HG02571 (cell line): ENCODE measurements around the gene AFAP1L1.
A peak's percentile ranks its signal among the peaks of the same experiment; 100 is the strongest.

Source experiments
- ATAC-seq: cut with Tn5 transposase; IDR thresholded peaks from one replicate; pipeline ENCODE4 v1.9.1; 2021; ENCODE audit warnings: mild to moderate bottlenecking, moderate library complexity; ENCODE audit not compliant: unreplicated experiment

Gene AFAP1L1

DNA sequence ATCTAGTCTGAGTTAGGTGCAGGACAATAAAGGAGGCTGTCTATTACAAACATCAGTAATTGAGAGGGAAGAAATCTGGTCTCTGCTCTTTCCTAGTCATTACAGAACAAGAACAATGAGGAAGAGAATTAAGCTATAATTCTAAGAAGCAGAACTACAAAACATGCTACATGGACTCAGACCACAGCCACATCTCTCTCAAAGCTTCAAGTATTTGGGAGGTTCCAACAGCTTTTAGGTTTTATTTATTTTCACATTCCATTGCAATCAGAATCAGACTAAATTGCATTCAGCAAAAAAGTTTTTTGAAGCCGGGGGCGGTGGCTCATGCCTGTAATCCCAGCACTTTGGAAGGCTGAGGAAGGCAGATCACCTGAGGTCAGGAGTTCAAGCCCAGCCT, 72.5 kb downstream of the AFAP1L1 start:
- no peak for ATAC-seq

- ATAC-seq = peak; percentile 97
These were observed 73.7 kb downstream of the AFAP1L1 start, which contains the start of gene GRPEL2 for GRCh38 chr5:149345147-149345891. GRPEL2 (plus strand) TSS chr5:149345499; CDS start chr5:149345540, 41 bp downstream.

GRCh38 chr5:149345892-149346222, 74.2 kb downstream of the AFAP1L1 start:
- ATAC-seq = peak; percentile 4

- no peak for ATAC-seq
These were observed 76.9 kb downstream of the AFAP1L1 start for GRCh38 chr5:149348518-149348917.

DNA sequence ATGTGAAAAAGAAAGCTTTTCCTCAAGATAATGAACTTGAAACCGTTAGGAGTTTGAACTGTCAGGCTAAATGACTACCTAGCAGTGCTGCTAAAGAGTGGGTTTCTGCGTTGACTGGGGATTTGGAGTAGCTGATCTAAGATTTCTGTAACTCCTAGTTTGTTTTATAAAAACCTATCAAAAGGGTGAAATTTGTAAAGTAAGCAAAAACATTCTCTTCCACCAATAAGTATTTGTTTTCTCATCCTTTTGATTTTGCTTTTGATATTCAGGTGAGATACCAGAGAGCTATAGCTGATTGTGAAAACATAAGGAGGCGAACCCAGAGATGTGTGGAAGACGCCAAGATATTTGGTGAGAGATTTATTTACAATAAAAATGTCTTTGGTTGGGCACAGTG, 77.7 kb downstream of the AFAP1L1 start:
- ATAC-seq = no peak

DNA sequence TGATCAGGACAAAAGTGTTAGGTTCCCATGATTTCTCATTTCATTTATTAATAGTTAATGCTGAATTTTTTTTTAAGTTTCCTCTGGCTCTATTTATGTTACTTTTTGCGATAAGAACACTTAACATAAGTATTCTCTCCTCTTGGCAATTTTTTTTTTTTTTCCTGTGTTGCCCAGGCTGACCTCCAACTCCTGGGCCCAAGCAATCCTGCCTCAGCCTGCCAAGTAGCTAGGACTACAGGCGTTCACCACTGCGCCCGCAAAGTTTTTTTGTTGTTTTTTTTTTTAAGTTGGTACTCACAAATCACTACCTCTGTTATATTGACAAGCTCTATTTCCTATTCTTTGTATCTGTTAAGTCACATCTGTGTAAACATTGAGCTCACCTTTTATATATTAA, 80.5 kb downstream of the AFAP1L1 start:
- ATAC-seq = no peak

DNA sequence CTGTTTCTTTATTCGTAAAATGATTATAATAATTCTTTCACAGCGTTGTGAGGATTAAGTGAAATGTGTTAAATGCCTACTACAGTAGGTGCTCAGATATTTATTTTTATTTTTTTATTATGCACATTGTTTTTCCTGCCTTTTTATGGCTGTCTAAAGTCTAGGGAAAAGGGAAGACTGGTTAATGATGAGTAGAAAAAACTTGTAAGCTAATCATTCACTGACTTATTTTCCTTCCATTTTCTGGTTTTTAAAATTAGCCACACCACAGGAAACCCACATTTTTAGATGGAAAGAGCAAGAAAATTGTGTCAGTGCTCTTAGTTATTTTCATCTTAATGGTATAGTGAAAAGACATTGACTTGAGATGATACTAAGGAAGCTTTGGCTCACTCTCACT, 82.3 kb downstream of the AFAP1L1 start:
- ATAC-seq = no peak

- no peak for ATAC-seq
These were observed 84.0 kb downstream of the AFAP1L1 start for GRCh38 chr5:149355688-149356087.

DNA sequence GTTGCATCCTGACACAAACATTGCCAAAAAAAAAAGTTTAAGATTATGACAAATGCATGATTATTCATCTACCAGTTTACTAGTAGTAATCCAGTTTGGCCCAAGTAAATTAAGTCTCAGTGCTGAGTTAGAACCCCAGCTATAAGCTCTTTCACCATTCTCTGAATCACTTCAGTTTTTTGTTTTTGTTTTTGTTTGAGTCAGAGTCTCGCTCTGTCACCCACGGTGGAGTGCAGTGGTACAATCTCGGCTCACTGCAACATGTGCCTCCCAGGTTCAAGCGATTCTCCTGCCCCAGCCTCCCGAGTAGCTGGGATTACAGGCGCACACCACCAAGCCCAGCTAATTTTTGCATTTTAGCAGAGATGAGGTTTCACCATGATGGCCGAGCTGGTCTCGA, 84.7 kb downstream of the AFAP1L1 start:
- no peak for ATAC-seq

GRCh38 chr5:149357370-149358293, 86.0 kb downstream of the AFAP1L1 start, which contains the start of gene PCYOX1L:
PCYOX1L (plus strand) TSS chr5:149358046; CDS start chr5:149358069, 23 bp downstream.
- peak; percentile 99 for ATAC-seq

DNA sequence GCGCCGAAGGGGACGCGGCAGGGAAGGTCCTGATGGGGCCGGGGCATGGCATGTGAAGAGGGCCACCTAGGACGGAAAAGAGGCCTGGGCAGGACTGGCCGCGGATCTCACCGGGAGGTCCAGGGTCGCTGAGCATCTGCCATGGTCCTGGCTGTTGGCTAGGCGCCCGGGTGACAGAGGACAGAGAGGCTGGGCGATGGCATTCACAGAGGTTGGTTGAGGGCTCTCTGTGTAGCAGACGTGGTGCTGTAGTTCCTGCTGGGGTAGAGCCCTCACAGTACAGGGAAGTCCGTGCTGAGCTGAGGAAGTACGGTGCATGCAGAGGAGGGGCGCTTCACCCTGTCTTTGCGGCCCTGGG, 86.6 kb downstream of the AFAP1L1 start:
- ATAC-seq = peak; percentile 8

DNA sequence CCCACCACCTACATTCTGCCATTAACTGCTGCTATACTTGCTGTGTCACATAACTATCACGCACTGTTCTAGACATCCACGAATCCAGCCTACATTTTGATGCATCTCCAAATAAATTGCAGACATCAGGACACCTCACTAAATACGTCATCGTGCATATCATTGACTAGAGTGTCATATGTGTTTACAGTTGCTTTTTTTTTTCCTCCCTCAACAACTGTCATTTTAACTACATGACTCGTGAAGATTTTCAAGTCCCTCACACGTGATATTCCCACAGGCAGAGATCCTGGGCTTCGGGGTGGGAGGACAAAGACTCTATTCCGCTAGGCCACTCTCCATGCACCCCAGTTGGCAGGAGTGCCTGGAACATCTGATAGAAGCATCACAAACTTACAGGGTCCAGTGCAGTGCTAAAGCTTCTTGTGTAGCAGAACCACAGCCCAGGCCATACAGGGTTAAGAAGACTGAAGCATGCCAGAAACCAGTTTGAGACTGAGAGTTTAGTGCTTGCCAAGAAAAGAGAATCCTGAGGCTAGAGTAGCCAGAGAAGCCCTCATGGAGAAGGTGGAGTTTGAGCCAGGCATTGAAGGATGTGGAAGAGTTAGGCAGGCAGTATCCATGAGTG, 87.3 kb downstream of the AFAP1L1 start:
- no peak for ATAC-seq

DNA sequence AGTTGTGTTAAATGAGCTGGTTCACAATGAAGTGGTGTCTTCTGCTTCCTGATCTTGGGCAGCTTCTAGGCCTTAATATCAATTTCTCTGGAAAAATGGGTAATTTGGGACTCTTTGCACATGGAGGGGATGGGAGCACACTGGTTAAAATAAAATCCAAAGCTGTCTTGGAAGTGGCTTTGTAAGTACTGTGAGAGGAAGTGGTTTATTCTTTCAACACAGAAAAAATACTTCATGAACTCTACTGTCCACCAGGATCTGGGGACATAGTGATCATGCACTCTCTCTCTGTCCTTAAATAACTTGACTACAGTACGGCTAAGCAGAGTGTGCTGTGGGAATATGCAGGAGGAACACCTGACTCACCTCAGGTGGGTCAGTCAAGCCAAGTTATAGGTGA, 88.6 kb downstream of the AFAP1L1 start:
- no peak for ATAC-seq

DNA sequence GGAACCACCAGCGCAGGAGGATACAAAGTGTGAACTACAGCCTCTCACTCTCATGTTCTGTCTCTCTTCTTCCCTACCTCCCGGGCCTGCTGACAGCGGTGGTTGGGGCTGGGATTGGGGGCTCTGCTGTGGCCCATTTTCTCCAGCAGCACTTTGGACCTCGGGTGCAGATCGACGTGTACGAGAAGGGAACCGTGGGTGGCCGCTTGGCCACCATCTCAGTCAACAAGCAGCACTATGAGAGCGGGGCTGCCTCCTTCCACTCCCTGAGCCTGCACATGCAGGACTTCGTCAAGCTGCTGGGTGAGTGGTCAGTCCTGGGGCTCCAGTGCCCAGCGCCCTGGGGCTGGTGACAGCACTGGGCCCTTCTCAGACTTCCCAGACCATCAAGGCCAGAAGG, 90.9 kb downstream of the AFAP1L1 start:
- no peak for ATAC-seq

GRCh38 chr5:149363358-149363757, 91.7 kb downstream of the AFAP1L1 start:
- no peak for ATAC-seq

GRCh38 chr5:149363936-149364335, 92.3 kb downstream of the AFAP1L1 start:
- ATAC-seq = no peak

- no peak for ATAC-seq
These were observed 93.1 kb downstream of the AFAP1L1 start for GRCh38 chr5:149364719-149365118.

GRCh38 chr5:149365418-149365817, 93.8 kb downstream of the AFAP1L1 start:
- no peak for ATAC-seq

DNA sequence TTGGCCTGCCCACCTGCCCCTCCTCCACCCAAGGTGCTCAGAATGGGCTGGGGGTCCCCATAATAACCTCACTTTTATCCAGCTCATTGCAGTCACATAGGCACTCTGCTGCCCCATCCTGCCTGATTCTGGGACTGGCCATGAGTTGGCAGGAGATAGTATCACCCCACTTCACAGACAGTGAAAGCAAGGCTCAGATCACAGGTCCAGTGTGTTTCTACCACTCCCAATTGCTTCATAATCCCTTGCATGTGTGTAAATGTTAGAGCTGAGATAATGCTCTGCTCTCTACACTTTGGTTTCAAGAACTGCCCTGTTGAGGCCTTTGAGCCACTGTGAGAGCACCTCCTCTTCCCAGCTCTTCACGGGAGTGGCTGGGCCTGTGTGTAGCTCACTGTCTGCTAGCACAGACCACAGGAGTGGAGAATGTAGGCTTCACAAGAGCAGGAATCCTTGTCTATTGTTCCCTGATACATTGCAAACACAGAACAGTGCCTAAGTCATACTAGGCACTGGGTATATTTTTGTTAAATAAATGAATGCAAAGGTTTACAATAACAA, 94.6 kb downstream of the AFAP1L1 start:
- ATAC-seq = no peak

DNA sequence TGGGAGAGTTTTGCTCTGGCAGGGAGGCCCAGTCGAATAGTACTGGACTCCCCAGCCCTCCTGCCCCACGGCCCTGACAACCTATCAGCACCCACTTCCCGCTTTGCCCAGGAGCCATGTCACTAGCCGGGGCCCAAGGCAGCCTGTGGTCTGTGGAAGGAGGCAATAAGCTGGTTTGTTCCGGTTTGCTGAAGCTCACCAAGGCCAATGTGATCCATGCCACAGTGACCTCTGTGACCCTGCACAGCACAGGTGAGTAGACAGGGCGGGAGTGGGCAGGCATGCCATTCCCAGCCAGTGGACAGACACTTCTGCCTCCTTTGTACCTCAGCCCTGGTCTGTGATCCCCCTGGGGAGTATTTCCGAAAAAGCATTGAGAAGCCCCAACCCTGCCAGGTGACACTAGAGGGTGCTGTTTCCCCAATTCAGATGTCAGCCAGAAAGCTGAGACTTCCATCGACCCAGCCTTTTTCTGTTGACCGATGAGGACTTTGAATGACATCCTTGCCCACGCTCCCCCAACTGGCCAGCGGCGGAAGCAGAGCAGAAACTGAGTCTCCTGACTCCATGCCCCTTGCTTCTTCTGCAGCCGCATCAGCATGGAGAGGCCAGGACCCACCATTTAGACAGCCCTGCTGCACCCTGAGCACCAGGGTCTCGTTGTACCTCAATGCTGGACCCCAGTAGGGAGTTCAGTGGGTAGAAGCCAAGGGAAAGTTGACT, 95.8 kb downstream of the AFAP1L1 start:
- no peak for ATAC-seq
